GM13977 (cell line): ENCODE results near the gene CLDN34.
A peak's percentile ranks its signal among the peaks of the same experiment; 100 is the strongest.

Source experiments
- DNase-seq: peaks from one replicate; pipeline ENCODE4 v3.0.0; 2012; ENCODE audit warnings: low spot score
- in situ Hi-C: fragments of 300-500 bp; cut with MboI; formaldehyde crosslinking; loops from one replicate; pipeline ENCODE4 v1.12.0; 2022; ENCODE audit warnings: low sequenced_read_pairs, low pct_unique_long_range_greater_than_20kb, mixed read lengths, inconsistent platforms; ENCODE audit not compliant: unreplicated experiment
- TF ChIP-seq, protein P1 (sequence below): IDR thresholded peaks from 2 replicates; pipeline ENCODE4 v1.5.1; 2012; ENCODE audit warnings: mild to moderate bottlenecking, control low read depth; ENCODE audit not compliant: insufficient read depth; ENCODE audit errors: extremely low read depth, missing control alignments

Gene CLDN34

DNA sequence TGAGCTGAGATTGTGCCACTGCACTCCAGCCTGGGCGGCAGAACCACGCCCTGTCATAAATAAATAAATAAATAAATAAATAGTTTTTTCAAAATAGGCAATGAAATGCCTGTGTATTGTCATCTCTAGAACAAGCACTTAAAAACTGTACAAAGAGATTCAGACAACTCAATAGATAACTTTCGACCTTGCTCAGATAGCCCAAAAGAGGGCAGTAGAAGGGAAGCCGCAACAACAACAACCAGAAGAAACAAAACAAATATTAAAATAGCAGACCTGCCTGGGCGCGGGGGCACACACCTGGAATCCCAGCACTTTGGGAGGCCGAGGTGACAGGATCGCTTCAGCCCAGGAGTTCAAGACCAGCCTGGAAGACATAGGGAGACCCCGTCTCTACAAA is 9.4 kb upstream of the CLDN34 start:
- in situ Hi-C loops: no loop called here
- TF ChIP-seq, protein P1, sequence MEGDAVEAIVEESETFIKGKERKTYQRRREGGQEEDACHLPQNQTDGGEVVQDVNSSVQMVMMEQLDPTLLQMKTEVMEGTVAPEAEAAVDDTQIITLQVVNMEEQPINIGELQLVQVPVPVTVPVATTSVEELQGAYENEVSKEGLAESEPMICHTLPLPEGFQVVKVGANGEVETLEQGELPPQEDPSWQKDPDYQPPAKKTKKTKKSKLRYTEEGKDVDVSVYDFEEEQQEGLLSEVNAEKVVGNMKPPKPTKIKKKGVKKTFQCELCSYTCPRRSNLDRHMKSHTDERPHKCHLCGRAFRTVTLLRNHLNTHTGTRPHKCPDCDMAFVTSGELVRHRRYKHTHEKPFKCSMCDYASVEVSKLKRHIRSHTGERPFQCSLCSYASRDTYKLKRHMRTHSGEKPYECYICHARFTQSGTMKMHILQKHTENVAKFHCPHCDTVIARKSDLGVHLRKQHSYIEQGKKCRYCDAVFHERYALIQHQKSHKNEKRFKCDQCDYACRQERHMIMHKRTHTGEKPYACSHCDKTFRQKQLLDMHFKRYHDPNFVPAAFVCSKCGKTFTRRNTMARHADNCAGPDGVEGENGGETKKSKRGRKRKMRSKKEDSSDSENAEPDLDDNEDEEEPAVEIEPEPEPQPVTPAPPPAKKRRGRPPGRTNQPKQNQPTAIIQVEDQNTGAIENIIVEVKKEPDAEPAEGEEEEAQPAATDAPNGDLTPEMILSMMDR: peak; percentile 36
- DNase-seq: no peak

DNA sequence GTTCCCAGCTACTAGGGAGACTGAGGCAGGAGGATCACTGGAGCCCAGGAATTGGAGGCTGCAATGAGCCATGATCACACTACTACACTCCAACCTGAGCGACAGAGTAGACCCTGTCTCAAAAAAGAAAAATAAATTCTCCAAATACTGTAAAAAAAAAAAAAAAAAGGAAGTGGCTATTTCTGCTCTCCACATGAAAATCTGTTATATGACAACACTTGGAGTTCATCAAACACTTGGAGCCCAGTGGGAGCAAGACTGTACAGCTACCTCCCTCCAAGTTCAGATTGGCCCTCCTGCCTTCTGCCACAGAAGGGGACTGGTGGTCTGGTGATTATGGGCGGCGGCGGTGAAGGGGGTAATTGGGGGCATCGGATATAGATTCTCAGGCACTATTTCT is 9.0 kb upstream of the CLDN34 start:
- DNase-seq: no peak
- in situ Hi-C loops: no loop called here
- TF ChIP-seq, protein P1: no peak

DNA sequence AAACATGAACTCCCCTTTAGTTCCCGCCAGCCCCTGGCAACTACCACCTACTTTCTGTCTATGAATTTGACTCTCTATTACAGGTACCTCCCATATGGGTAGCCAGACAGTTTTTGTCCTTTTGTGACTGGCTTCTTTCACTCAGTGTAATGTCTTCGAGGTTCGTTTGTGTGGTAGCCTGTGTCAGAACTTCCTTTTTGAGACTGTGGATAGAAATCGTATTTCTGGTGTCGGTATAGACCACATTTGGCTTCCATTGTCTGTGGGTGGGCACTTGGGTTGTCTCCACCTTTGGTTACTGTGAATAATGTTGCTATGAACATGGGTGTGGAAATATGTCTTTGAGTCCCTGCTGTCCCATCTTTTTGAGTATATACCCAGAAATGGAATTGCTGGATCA is 5.4 kb upstream of the CLDN34 start:
- no peak for DNase-seq
- TF ChIP-seq, protein P1: no peak
- in situ Hi-C loops: no loop called here

DNA sequence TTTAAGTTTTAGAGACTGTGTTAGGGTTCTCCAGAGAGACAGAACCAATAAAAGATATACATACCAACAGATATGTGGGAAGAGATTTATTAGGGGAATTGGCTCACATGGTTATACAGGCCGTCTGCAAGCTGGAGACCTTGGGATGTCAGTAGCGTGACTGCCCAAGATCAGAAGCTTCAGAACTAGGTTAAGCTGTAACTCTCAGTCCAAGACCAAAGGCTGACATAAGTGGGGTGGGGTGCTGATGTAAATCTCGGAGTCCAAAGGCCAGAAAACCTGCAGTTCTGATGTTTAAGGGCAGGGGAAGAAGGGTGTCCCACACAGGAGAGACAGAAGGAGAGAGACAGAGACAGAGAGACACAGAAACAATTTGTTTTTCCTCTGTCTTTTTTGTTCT is 10.5 kb downstream of the CLDN34 start:
- in situ Hi-C loops: no loop called here
- no peak for DNase-seq
- TF ChIP-seq, protein P1: no peak

DNA sequence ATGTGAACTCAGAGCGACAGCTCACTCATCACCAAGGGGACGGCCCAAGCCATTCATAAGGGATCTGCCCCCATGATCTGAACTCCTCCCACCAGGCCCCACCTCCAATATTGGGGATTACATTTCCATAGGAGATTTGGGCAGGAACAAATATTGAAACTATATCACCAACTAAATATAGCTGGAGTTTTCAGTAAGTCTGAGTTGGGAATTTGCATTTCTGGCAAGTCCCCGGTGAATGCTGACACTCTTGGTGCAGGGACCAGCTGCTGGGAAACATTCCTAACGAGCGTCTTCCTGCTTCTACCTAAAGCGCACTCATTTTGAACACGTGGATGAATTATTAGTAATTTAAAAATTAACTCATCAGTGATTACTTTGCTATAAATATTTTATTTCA is 13.2 kb downstream of the CLDN34 start:
- TF ChIP-seq, protein P1: no peak
- DNase-seq: no peak
- in situ Hi-C loops: no loop called here

DNA sequence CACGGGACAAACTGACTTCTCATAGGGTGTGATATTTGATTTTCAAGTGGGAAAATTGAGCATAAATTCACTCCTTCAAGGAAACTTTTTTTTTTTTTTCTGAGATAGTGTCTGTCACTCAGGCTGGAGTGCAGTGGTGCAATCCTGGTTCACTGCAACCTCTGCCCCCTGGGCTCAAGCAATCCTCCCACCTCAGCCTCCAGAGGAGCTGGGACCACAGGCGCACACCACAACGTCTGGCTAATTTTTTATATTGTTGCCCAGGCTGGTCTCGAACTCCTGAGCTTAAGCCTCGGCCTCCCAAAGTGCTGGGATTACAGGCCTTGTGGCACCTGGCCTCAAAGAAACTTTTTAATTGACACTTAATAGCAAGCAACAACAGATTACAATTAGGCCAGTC is 13.8 kb downstream of the CLDN34 start:
- no peak for DNase-seq
- TF ChIP-seq, protein P1: no peak
- in situ Hi-C loops: no loop called here

DNA sequence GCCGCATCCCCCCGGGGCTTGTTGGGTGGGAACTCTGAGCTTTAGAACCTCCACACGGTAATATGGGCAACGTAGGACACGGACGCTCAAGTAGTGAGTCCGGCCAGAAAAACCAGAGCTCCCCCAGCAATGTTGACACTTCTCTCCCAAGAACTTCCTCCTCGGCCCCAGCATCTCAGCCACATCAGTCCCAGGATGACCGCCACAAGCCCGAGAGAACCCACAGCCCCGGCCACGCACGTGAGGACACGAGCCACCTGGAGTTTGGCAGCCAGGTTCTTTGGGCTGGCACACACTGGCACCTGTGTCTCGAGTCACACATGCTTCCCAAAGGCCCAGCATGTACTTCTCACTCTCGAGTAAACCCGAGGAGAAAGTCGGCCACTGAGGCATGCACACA is 16.3 kb downstream of the CLDN34 start:
- DNase-seq: no peak
- TF ChIP-seq, protein P1: no peak
- in situ Hi-C loops: no loop called here
